NCI-H2196 (cell line): ENCODE results near the gene MAGEL2.
A peak's percentile ranks its signal among the peaks of the same experiment; 100 is the strongest.

ENCODE experiments used
- DNase-seq: peaks from one replicate; lab custom pipeline; 2025; ENCODE audit not compliant: unreplicated experiment; lab: John Stamatoyannopoulos, UW

Gene MAGEL2

DNA sequence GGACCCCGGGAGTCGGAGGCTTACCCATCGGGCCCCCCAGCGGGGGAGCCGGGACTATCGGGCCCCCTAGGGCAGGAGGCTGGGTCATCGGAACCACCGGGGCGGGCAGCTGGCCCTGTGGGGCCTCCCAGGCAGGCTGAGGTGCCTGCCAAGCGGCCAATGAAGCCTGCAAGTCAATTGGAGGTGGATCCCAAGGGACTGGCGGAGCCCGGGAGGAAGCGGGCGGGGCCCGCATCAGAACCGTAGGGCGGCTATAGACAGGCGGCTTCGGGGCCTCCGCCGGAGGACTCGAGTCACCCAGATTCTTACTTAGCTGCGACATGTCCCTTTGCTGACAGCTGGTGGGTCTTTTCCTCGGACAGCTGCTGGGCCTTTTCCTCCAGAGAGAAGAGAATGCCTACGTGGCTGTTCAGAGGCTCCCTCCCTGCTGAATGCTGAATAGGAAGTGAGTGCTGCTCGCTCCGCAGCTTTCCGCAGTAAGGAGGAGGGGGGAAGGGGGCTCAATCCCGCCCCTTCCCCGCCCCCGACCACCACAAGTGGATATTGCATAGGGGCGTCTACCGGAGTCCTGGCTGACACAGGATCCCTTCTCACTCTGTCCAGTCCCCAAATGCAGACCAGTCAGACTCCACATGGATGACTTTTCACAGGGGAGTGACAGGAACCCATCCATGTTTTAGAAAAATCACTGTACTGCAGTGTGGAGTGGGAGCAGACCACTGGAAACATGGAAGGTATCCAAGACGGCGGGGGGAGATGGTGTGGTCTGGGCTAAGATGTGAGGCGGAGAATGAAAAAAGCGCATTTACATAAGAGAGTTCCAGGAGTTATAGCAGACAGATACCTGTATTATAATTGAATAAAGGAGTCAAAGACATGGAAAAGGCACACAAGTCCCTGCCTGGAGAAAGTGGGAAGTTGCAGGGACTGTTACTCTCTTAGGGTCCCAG lies at the start of gene MAGEL2:
Gene MAGEL2 (minus strand): TSS at position 447 of the 950 bp plus-strand sequence. CDS start 125 bp downstream, at position 322.
- DNase-seq, result no peak

DNA sequence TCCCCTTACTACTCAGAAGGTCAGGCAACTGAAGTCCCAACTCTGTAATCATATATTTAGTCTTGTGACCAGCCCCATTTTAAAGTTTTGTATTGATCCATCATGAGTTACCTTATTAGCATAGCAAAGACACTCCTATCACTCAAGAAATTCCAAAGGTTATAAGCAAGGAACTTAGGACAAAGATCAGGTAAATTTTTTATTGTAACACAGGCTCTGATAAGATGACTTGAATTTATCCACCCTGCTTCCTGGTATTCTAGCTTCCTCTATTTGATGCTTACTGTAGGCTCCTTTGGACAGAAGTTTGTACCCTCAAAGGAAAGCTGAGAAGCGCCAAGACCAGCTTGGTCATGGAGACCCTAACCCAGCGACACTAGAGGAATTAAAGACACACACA lies 47.6 kb upstream of the MAGEL2 start:
- no peak for DNase-seq

DNA sequence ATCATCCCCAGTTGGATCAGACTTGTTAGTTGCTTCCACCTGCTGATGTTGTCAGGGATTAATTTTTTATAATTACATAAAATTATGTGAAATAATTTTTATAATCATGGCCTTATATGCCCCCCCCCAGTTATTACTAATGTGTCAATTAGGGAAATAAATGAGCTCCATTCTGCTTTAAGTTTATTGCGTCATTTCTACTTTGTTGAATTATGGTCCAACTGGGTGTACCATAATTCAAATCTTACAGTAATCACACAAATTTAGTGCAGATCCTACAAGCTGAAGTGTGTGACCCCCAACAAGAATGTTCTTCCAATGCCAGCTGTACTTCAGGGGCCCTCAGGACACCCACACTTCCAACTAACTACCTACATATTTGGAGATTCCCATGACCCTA lies 46.9 kb upstream of the MAGEL2 start:
- no peak for DNase-seq

DNA sequence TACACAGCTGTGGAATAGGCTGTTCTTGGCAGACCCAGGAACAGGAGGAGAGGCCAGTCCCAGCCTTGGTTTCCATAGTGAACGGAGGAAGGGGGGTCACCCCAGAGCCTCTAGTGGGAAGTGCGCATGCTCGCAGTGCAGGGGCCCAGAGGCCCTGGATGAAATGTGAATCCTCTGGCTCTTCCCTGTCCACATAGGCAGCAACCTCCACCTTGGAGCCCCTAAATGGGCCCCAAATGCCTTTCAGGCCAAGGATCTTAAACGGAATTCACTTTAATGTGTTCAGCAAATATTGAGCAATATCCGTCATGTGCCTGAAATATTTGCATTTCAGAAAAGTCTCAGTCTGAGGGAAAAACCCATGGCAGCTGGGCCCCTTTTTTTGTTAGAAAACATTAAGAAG lies 42.8 kb upstream of the MAGEL2 start:
- DNase-seq, result no peak

DNA sequence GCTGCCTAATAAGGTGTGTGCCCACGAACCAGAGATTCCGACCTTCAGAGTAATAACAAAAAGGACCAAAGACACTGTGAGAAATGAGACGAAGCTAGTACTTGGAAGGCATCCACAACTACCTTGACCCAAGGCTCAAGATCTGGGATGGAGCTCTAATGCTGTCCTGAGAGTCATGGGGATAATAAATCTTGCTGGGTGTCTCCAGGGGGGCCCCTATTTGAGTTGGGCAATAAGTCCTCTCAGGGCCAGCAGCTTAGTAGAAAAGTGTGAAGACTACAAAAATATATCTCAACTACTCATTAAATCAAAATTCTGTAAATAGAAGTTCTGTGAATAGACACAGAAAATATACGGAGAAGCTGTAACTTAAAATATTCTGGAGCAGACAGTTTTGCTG lies 42.3 kb upstream of the MAGEL2 start:
- DNase-seq, result no peak

DNA sequence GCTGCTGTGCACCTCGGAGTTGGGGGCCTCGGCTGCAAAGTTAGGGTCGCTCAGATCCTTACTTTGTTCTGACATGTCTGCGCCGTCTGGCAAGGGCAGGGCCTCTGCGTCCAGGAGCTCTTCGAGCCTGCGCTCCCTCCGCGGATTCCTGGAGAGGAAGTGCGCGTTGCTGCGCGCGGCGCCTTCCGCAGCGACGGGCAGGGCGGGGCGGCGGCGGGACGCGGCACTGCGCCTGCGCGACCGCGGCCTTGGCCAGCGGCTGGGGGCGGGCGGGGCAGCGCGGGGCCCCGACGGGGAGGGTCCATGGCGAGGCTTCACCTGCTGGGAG lies 39.4 kb upstream of the MAGEL2 start, which contains the start of gene NDN:
Gene NDN (minus strand): TSS at position 163 of the 328 bp plus-strand sequence. CDS start 88 bp downstream, at position 75.
- DNase-seq, result no peak

DNA sequence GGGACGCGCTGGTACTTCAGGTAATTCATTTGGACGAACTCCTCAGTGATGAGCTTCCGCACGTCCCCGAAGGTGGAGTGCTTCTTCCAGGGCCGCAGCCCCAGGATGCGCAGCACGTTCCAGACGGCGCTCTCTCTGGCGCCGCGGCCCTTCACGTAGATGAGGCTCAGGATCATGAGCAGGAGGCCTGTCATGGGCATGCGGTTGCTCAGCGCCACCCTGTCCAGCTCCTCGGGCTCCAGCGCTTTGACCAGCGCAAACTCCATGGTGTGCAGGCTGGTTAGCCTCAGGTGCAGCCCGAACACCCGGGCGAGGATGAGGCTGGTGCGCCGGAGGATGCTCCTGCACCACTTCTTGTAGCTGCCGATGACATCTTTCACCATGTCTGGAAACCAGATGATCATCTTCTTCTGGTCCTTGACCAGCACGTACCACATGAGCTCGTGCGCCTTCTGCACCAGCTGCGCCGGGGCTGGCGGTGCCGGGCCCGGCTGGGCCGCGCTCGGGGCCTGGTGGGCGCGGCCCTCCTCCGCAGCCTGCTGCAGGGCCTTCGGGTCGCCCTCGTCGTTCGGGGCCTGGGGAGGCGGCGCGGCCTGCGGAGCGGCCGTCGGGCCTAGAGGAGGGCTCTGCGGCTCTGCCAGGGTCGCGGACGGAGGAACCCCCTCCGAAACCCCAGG lies 38.9 kb upstream of the MAGEL2 start:
- no peak for DNase-seq

DNA sequence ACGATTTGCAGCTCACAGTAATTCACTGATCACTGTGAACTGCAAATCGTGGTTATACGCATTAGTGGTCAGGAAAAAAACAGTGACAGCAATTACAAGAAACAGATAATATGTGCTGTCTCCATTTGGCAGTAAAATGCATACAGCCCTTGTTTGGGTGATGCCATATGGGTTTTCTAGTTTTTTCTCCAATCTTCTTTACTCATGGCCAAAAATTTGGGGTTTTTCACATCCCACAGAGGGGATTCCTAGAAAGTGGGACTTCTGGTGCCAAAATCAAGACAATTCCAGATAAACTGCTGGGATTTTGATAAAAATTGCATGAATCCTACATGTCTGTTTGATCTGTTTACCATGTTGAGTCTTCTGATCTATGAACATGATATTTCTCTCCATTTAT lies 23.8 kb upstream of the MAGEL2 start:
- no peak for DNase-seq

DNA sequence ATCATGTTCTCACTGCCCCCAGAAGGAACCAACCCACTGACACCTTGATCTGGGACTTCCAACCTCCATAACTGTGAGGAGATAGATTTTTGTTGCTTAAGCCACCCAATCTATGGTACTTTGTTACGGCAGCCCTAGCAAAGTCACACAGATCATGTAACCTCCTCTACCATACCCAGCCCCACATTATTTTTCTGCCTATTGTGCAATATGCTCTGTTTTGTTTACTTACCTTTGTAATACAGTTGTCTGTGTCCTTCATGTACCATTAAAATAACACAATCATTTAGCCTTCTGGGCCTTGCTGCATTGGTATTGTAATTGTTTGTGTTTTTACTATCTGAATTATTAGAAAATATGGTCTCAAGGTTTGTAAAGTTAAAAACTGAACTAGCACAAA lies 23.3 kb upstream of the MAGEL2 start:
- no peak for DNase-seq

DNA sequence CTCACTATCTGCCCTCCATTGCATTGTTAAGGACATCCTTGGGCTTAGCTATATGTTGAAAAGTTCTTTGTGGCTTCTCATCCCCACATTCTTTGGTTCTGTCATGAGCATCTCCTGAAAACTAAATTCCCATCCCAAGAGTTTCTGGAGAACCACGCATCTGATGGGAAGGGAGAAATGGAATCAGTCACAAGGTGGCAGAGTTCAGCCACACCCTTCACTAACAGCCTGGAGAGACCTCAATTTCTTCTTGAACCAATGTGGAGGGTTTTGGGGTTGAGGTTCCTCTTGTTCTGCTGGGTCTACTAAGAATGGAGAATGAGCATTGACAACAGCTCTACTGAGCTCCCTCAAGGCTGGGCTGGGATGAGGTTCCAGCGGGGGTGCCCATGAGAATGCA lies 15.6 kb upstream of the MAGEL2 start:
- DNase-seq, result no peak

DNA sequence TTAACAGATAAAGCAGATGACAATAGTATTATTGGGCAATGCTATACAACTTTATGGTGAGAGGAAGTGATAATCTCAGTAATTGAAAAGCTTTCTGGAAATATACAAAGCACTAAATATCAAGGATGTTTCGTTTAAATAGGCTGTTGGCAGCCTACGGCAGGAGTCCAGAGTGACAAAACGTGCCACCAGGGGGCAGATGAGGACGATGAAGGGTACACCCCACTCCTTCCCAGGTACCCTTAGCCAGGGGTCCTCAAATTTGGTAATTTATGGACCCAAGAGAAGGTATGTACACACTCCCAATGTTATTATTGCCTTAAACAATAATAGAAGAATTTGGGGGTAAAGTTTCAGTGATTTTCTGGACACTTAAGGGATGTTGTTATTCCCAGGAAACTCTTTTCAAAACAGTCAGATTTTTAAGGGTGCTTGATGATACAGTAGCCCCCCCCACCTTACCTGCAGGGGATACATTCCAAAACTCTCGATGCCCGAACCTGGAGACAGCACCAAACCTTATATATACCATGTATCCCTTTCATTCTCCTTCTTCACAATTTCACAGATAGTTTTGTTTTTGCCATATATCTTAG lies 1.4 kb upstream of the MAGEL2 start:
- DNase-seq, result no peak

DNA sequence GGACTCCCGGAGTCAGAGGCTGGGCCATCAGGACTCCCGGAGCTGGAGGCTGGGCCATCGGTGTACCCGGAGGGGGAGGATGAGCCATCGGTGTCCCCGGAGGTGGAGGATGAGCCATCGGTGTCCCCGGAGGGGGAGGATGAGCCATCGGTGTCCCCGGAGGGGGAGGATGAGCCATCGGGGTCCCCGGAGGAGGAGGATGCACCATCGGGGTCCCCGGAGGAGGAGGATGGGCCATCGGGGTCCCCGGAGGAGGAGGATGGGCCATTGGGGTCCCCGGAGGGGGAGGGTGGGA lies 719 bp downstream of the MAGEL2 start:
- DNase-seq, result no peak

DNA sequence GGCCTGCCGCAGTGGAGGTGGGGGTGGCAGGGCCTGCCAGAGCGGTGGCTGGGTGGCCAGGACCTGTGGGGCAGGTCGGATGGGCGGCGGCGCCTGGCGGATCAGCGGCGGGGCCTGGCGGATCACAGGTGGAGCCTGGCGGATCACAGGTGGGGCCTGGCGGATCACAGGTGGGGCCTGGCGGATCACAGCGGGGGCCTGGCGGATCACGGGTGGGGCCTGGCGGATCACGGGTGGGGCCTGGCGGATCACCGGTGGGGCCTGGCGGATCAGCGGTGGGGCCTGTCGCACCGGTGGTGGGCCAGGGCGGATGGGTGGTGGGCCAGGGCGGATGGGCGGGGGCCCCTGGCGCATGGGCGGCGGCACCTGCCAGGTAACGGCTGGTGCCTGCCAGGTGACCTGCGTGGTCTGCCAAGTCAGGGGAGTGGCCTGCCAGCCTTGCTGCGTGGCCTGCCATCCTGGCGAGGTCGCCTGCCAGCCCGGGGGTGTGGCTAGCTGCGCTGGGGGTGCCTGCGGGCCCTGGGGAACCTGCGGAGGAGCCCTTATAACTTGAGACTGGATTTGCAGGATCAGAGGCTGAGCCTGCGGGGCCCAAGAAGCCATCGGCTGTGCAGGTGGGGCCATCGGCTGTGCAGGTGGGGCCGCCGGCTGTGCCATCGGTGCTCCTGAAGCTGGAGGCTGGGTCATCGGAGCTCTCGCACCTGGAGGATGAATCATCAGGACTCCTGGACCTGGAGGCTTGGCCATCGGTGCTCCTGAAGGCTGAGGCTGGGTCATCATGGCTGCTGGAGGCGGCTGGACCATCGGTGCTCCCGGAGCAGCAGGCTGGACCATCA lies 1.3 kb downstream of the MAGEL2 start:
- no peak for DNase-seq

DNA sequence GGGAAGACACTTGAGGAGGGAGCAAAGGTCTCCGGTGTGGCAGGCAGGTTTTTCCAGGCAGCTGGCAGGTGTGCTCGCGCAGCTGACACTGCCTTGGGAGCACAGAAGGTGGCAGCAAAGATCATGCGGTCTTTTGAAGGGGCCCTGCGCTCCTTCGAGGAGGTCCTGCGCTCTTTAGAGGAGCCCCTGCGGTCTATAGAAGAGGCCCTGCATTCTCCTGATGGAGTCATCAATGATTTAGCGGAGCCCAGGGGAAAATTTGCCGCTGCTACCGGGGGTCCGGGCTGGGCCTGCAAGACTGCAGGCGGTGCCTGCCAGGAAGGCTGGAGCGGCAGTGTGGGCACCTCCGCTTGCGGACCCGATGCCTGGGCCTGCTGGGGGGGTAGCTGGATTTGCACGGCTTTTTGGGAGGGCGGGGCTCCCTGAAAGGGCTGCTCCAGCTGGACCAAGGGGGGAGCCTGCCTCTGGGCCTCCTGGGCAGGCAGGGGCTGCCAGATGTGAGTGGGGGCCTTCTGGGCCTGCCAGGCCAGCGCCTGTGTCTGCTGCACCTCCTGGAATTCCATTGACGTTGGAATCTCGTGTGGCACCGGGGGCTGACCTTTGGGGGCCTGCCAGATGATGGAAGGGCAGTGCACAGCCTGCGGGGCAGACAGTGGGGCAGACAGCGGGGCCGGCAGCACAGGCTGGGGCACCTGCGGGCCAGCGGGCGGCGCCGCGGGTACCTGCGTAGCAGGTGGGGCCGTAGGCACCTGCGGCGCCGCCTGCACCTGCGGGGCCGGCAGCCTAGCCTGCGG lies 2.1 kb downstream of the MAGEL2 start:
- no peak for DNase-seq

DNA sequence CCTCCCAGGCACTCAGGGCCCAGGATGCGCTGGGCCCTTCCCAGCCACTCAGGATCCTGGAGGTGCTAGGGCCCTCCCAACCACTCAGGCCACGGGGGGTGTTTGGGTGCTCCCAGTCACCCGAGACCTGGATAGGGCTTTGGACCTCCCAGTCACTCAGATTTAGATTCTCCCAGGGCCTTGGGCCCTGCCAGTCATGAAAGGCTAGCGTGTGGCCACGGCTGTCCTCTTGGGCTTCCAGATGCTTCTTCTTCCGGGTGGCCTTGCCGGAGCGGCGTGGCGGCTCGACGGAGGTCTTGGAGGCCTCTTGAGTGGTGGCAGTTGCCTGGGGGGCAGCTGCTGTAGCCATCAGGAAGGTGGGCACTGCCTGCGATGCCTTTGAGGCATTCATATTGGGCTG lies 2.8 kb downstream of the MAGEL2 start:
- no peak for DNase-seq

DNA sequence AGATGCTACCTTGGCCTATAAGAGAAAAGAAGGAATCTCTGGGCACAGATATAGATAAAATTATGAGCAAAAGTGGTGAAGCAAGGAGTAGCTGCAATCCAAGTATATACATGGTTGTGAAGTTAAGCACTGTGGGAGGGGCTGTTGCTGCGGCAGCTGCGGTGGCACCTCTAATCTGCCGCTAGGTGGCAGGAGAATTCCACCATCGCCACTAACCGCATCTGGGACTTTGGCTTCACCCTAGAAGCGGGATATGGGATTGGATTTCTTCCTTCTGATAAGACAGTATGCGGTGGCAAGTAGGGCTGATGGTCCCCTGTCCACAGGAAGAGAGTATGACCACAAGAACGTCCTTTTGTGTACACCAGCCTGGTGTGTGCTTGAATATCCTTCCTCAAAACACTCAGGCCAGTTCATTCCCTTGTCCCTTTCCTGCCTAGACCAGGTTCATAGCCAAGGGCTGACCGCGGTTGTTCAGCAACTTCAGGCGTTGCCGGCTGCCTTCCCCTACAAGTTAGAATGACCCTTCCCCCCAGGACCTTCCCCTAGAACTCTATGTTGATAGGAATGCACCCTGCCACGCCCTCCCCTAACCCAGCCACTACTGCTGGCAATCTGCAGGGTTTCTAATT lies 5.1 kb downstream of the MAGEL2 start:
- peak; percentile 58 for DNase-seq

DNA sequence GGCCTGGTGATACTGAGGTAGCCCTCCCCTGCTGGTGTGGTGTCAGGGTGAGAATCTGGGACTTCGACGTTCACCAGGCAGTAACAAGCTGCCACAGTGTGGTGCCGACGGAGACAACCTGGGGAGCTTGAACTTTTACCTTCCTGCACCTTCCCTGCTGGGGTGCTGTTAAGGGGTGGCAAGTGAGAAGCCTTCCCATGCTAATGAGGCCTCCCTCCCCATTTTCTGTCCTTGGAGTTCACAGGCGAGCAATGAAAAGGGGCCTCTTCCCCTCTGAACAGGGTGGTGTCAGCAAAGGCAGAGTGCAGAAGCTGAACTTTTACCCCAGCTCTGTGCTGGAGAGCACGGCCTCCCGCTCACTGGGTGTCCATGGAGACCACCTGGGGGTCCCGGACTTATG lies 13.5 kb downstream of the MAGEL2 start:
- no peak for DNase-seq

DNA sequence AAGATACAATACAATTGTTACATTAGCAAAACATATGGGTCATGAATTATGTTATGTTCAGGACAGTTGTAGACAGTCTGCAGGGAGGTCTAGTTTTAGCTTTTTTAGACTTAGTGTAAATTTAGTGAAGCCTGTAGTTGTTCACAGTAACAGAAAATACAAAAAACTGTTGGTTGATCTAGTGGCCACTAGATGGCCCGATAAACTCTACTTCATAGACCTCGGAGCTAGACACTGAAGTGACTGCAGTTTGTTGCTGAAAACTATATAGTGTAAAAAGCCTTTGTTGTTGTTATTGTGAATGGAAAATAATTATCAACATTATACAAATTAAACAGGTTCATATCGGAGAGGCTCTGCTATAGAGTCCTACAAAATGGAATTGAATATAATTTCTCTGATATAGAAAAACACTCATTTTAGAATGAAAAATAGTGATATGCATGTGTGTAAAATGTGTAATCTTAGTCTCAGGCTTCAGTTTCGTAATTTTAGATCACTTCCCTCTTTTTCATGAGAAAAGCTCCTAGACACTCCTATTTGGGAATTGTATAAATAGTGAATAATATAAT lies 18.3 kb downstream of the MAGEL2 start:
- peak; percentile 0 for DNase-seq

DNA sequence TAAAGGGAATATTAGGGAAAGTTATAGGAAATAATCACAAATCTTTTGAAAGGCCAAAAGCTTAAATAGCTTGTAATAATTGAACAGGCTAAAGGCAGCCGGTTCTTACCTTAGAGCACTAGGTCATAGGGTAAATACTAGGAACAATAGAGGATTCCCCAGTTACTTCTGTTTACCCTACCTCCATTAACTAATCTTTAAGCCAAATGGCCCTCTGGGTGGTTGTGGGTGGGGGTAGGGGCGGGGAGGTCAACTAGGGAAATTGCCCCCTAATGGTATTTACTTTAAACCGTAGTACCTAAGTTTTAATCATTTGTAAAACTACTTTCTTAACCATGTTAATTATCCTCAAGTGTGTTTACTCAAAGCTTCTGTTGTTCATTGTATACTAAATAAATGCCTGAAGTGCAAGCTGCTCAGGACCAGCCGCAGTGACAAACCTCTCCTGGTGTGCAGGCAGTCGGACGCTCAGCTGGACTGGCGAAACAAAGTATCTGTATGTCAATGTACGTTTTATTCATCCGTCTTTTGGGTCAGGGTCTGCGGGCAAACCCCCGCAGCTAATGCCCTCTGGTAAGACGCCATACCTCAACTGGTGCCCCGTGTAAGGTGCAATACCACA lies 18.9 kb downstream of the MAGEL2 start:
- no peak for DNase-seq
